Left lung (tissue), 10 donors: Measurements from ENCODE around the gene MAN2A1. TPM values are rescaled to one million over a fixed set of nuclear protein-coding genes. Genes with fewer than 3 reads are reported as not detected.
"Not testable (repeated sequence)": the region's sequence is repeated elsewhere in the genome, so short reads cannot be mapped to it uniquely, and the experiment has no call there.

ENCODE experiments used
- ATAC-seq: fragments of 200-7000 bp; cut with Tn5 transposase; one replicate; pipeline ENCODE4 v1.9.1; 2020; ENCODE audit warnings: moderate library complexity
- DNase-seq, 4 donors: peaks; one replicate each; pipeline ENCODE4 v3.0.0-alpha.2; 2013 to 2020
- H3K27ac ChIP-seq, 2 donors: fragments of 200-600 bp; sonication (generic) in 1 of 2; one replicate each; pipeline versions ENCODE4 v1.5.0 to v1.8.0; 2020 to 2021
- H3K27me3 ChIP-seq, 2 donors: fragments of 200-600 bp; sonication (generic) in 1 of 2; one replicate each; pipeline versions ENCODE4 v1.5.0 to v1.8.0; 2020 to 2021
- H3K36me3 ChIP-seq, 2 donors: fragments of 200-600 bp; sonication (generic) in 1 of 2; one replicate each; pipeline versions ENCODE4 v1.5.0 to v1.8.0; 2020 to 2021
- H3K4me1 ChIP-seq, 2 donors: fragments of 200-600 bp; one replicate each; pipeline ENCODE4 v1.8.0; 2021
- H3K4me3 ChIP-seq, 2 donors: fragments of 200-600 bp; sonication (generic) in 1 of 2; one replicate each; pipeline versions ENCODE4 v1.5.0 to v1.8.0; 2020 to 2021; ENCODE audit warnings: mild to moderate bottlenecking in 1 of 2
- H3K9me3 ChIP-seq, 2 donors: fragments of 200-600 bp; sonication (generic) in 1 of 2; one replicate each; pipeline versions ENCODE4 v1.5.0 to v1.8.0; 2020 to 2021
- CTCF ChIP-seq, 2 donors: fragments of 200-600 bp; sonication (generic) in 1 of 2; IDR thresholded peaks; one replicate each; pipeline versions ENCODE4 v1.5.0 to v1.8.0; 2021; ENCODE audit warnings: antibody characterized with exemption in 2 of 2
- intact Hi-C, 2 donors: fragments of 100-400 bp; cut with DNase I; formaldehyde crosslinking; loops; one replicate each; pipeline versions ENCODE4 v1.11.2 to v1.14.2; 2022
- polyA plus RNA-seq, 6 donors: library from polyadenylated mRNA; unstranded; fragments of 120-200 nt; gene quantifications; one replicate each; pipeline ENCODE4 v1.2.1, GENCODE V29; 2013; ENCODE audit not compliant: insufficient read length in 6 of 6
- total RNA-seq, 2 donors: library from RNA; stranded (reverse); fragmentation: NEBNext Ultra II Directional; extraction: Animal tissue kit (Norgen Biotek cat#: 25700); gene quantifications; one replicate each; pipeline ENCODE4 v1.2.1, GENCODE V29; 2021
- donor health status: DM: no; HTN: yes; CAD: no.
- donor health status: DM: no; HTN: no; CAD: no.

The MAN2A1 gene
- total and polyA plus RNA-seq, 8 donors: 42.2 to 54.7 (median 47.9) TPM

GRCh38 chr5:109826426-109826825 is 136.7 kb downstream of the MAN2A1 start:
- no peak for DNase-seq
- Histone ChIP-seq H3K27me3 (no peaks in the 10 kb centered on the region), H3K27ac (no peak overlapping the region), H3K9me3 (no peaks in the 10 kb centered on the region), H3K4me1 (no peaks in the 10 kb centered on the region), H3K36me3 (peaks cover 0 to 46% of the 10 kb centered on the region in 2 donors), H3K4me3 (no peak overlapping the region)
- no peak for ATAC-seq
- TF ChIP-seq CTCF (IDR thresholded peaks at IDR 0.05): no peak
- intact Hi-C loops: no loop called here

DNA sequence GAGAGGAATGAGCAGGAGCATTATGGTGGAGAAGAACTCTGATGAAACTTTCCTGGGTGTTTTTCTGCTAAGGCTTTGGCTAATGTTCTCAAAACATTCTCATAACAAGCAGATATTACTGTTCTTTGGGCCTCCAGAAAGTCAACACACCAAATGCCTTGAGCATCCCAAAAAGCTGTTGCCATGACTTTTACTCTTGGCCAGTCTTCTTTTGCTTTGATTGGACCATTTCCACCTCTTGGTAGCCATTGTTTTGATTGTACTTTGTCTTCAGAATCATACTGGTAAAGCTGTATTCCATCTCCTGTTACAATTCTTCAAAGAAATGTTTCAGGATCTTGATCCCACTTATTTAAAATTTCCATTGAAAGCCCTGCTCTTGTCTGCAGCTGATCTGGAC is 139.6 kb downstream of the MAN2A1 start:
- Histone ChIP-seq H3K4me1 (no peaks in the 10 kb centered on the region), H3K27me3 (no peaks in the 10 kb centered on the region), H3K4me3 (no peak overlapping the region), H3K36me3 (peaks cover 0 to 31% of the 10 kb centered on the region in 2 donors), H3K27ac (no peak overlapping the region), H3K9me3 (no peaks in the 10 kb centered on the region)
- TF ChIP-seq CTCF (IDR thresholded peaks at IDR 0.05): no peak
- intact Hi-C loops: no loop called here
- ATAC-seq (no peak), DNase-seq (no peak)

GRCh38 chr5:109830955-109831502 is 141.3 kb downstream of the MAN2A1 start:
- Histone ChIP-seq H3K27ac (no peak overlapping the region), H3K27me3 (no peaks in the 10 kb centered on the region), H3K36me3 (peaks cover 0 to 16% of the 10 kb centered on the region in 2 donors), H3K4me3 (no peak overlapping the region), H3K4me1 (no peaks in the 10 kb centered on the region), H3K9me3 (no peaks in the 10 kb centered on the region)
- no peak for DNase-seq
- intact Hi-C loops: no loop called here
- TF ChIP-seq CTCF (IDR thresholded peaks at IDR 0.05): no peak
- ATAC-seq: no peak

- DNase-seq: peak in 1 of 4 donors; percentile 61
- H3K36me3 ChIP-seq: peaks cover 0 to 13% of the 10 kb centered on the region in 2 donors
- intact Hi-C loops, H3K27ac ChIP-seq, ATAC-seq, H3K4me3 ChIP-seq, H3K4me1 ChIP-seq, H3K27me3 ChIP-seq, H3K9me3 ChIP-seq: not testable (repeated sequence)
Observed at GRCh38 chr5:109832207-109833188, 142.8 kb downstream of the MAN2A1 start.

- H3K4me3 ChIP-seq: no peak overlapping the region
- H3K4me1 ChIP-seq: no peaks in the 10 kb centered on the region
- no peak for ATAC-seq
- DNase-seq: no peak
- no peaks in the 10 kb centered on the region for H3K27me3 ChIP-seq
- intact Hi-C loops: no loop called here
- H3K9me3 ChIP-seq: no peaks in the 10 kb centered on the region
- no peak overlapping the region for H3K27ac ChIP-seq
- H3K36me3 ChIP-seq: peaks cover 0 to 7% of the 10 kb centered on the region in 2 donors
- no peak for TF ChIP-seq CTCF (IDR thresholded peaks at IDR 0.05)
Observed at GRCh38 chr5:109833946-109834345, 144.2 kb downstream of the MAN2A1 start.
